Measurements from ENCODE around the gene SERPIND1.
A peak's percentile ranks its signal among the peaks of the same experiment; 100 is the strongest.

The SERPIND1 gene

DNA sequence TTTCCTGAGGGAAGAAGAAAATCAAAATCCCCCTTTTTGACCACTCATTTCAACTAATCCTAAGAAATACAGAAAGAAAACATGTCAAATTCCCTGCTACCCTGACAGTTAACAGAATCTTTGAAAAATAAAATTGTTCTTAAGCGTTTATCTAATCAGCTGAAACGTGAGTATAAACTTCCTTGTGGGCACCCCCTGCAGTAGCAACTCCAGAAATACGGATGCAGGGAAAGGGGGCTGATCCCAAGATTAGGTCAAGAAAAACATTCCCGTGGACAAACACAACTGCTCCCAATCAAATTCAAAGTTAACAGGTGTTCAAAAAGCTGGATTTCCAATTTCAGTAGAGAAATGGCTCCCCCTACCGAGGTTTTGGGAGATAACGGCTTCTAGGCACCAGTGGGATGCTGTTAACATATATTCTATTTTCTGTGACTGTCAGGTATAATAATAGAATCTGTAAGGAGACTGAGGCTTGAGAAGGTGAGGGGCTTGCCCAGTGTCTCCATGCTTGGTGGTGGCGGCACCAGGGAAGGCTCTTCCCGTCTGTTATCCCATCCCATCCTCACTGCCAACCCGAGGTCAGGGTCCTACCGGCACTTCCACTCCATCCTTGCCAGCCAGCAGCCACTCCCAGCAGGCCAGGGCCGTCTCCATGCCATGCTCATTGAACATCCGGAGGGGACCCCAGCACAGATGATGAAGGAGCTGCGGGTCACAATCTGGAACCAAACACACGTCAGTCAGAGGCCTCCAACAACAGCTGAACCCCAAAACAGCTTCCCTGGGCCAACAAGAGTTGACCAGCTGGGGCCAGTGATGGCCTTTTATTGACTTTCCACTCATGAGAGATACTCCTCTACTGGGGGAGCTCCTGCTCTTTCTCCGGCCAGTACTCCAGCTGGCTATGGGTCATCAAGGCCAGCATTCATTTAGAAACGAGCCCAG is 32.0 kb upstream of the SERPIND1 start:
- H3K9me3 Mint-ChIP-seq = peaks cover 9% of the 10 kb centered on the region
- no peaks in the 10 kb centered on the region for H3K27me3 Mint-ChIP-seq (ENCODE audit: low read depth)
- no peak overlapping the region for H3K27ac Mint-ChIP-seq
- no peak overlapping the region for H3K4me3 Mint-ChIP-seq
- TF ChIP-seq, protein P1, sequence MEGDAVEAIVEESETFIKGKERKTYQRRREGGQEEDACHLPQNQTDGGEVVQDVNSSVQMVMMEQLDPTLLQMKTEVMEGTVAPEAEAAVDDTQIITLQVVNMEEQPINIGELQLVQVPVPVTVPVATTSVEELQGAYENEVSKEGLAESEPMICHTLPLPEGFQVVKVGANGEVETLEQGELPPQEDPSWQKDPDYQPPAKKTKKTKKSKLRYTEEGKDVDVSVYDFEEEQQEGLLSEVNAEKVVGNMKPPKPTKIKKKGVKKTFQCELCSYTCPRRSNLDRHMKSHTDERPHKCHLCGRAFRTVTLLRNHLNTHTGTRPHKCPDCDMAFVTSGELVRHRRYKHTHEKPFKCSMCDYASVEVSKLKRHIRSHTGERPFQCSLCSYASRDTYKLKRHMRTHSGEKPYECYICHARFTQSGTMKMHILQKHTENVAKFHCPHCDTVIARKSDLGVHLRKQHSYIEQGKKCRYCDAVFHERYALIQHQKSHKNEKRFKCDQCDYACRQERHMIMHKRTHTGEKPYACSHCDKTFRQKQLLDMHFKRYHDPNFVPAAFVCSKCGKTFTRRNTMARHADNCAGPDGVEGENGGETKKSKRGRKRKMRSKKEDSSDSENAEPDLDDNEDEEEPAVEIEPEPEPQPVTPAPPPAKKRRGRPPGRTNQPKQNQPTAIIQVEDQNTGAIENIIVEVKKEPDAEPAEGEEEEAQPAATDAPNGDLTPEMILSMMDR (IDR thresholded peaks at IDR 0.05; ENCODE audit: unreplicated experiment in 3 of 3) = peak; percentile 45 to 49 (median 47)
- H3K36me3 Mint-ChIP-seq (ENCODE audit: low read depth) = peaks cover 76% of the 10 kb centered on the region
- H3K4me1 Mint-ChIP-seq = no peaks in the 10 kb centered on the region

DNA sequence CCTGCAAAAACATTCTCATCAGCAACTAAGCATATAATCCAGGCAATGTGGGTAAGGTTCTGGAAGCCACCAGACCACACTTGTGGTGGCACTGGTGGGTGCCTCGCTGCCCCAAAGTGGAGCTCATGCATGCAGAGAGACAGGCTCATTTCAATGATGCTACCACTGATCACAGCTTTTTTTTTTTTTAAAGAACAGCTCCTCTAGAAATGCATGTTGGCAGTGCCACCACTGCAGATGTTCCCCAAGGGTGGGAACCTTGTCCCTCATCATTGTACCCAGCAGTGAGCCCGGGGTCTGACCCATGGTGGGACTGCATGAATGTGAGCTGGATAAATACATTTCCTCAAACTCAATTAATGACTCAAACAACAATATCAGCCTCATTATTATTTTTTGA is 31.1 kb upstream of the SERPIND1 start:
- H3K27me3 Mint-ChIP-seq (ENCODE audit: low read depth) = no peaks in the 10 kb centered on the region
- H3K9me3 Mint-ChIP-seq = peaks cover 9% of the 10 kb centered on the region
- no peak overlapping the region for H3K4me3 Mint-ChIP-seq
- no peak overlapping the region for H3K27ac Mint-ChIP-seq
- peaks cover 77% of the 10 kb centered on the region for H3K36me3 Mint-ChIP-seq (ENCODE audit: low read depth)
- TF ChIP-seq, protein P1 (IDR thresholded peaks at IDR 0.05; ENCODE audit: unreplicated experiment in 3 of 3) = no peak
- no peaks in the 10 kb centered on the region for H3K4me1 Mint-ChIP-seq

DNA sequence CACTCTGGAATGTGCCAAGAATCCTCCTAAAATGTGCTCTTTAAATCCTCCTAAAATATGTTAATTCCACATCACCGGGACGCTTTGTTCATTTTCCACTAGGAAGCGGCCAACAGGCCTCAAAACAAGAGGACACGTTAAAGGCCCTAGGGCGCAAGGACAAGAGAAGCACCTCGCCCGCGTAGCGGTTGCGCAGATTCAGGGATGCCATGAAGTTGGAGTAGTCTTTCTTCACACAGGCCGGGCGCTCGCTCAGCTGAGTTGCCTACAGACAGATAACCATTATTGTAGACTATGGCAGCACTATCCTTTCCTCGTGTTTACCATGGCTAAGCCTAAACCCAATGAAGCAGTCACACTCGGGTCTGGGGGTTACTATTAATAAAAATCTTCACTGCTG is 29.5 kb upstream of the SERPIND1 start:
- Mint-ChIP-seq H3K9me3 (peaks cover 9% of the 10 kb centered on the region), H3K27ac (no peak overlapping the region), H3K4me3 (no peak overlapping the region), H3K27me3 (ENCODE audit: low read depth) (no peaks in the 10 kb centered on the region), H3K36me3 (ENCODE audit: low read depth) (peaks cover 71% of the 10 kb centered on the region), H3K4me1 (no peaks in the 10 kb centered on the region)
- TF ChIP-seq, protein P1 (IDR thresholded peaks at IDR 0.05; ENCODE audit: unreplicated experiment in 3 of 3) = no peak

DNA sequence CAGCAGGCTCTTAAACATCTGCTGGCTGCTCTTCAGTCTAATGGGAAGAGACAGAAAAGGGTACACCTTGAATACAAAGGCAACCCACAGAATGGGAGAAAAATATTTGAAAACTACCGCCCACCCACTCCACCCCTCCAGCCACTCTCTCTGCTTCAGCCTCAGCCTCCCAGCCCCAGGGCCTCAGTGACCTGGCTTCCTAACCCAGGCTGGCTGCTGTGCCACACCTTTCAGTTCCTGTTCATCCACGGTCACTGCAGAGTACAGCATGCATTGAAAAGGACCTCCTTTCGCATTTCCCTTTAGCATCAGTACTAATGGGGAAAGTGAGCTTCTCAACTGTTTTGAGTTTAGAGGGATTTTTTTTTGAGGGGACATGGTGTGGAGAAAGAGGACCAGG is 28.8 kb upstream of the SERPIND1 start:
- peaks cover 3% of the 10 kb centered on the region for H3K4me1 Mint-ChIP-seq
- H3K27me3 Mint-ChIP-seq (ENCODE audit: low read depth) = no peaks in the 10 kb centered on the region
- TF ChIP-seq, protein P1 (IDR thresholded peaks at IDR 0.05; ENCODE audit: unreplicated experiment in 3 of 3) = no peak
- peaks cover 8% of the 10 kb centered on the region for H3K9me3 Mint-ChIP-seq
- no peak overlapping the region for H3K4me3 Mint-ChIP-seq
- peaks cover 71% of the 10 kb centered on the region for H3K36me3 Mint-ChIP-seq (ENCODE audit: low read depth)
- H3K27ac Mint-ChIP-seq = no peak overlapping the region

DNA sequence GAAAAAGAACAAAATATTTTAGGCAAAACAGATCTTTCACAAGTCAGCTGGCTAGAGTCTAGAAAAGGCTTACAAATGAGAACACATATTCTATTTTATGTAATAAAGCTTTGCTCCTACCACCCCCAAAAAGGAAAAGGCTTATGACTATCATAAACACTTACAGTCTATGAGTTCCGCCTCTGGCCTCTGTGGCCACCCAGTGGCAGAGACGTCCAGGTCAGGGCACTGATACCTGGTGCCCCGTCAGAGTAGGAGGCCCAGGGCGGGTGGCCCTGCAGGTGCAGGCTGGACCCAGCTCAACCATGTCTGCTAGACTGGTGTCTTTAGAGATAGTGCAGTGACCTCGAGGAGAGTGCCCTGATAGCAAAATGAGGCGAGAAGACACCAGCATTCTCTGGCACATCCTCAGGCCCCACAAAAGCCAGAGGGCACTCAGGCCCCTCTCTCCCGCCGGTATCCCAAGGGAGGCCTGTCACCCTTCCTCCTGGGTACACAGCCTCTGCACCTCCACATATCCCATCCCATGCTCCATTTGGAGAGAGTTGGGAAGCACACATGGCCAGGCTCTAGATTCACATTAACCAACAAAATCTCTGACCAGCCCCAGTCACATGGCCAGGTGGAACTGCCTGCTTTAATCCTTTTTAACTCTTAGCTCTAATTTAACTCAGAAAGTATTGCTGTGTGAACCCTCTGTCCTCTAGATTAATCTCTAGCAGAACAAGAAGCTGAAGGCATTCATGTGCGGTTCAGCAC is 27.3 kb upstream of the SERPIND1 start:
- TF ChIP-seq, protein P1 (IDR thresholded peaks at IDR 0.05; ENCODE audit: unreplicated experiment in 3 of 3) = no peak
- Mint-ChIP-seq H3K36me3 (ENCODE audit: low read depth) (peaks cover 62% of the 10 kb centered on the region), H3K4me1 (peaks cover 17% of the 10 kb centered on the region), H3K4me3 (no peak overlapping the region), H3K27me3 (ENCODE audit: low read depth) (no peaks in the 10 kb centered on the region), H3K9me3 (no peaks in the 10 kb centered on the region), H3K27ac (no peak overlapping the region)
